Measurements from ENCODE around the gene SHROOM2.

The SHROOM2 gene

GRCh38 chrX:9897761-9898161 lies 111.5 kb downstream of the SHROOM2 start:
- no peak for DNase-seq (ENCODE audit: low read depth)

GRCh38 chrX:9899640-9900111 lies 113.4 kb downstream of the SHROOM2 start:
- DNase-seq (ENCODE audit: low read depth): no peak

DNA sequence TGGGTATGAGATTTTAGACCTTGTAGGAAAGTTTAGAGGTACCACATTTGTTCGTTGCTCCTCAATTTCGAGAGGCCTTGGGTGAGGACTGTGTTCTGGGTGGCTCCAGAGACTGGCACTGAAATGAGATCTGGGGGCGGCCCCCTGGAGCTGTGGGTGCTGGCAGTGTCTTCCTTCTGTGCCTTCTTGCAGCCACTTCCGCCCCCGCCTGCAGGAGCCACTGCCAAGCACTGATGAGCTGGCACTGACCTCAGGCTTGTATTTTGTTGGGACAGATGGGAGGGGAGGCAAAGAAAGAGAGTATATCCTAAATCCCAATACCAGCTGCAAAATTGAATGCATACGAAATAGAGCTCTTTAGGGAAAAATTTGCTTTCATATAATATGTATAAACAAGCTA lies 116.4 kb downstream of the SHROOM2 start:
- DNase-seq (ENCODE audit: low read depth): no peak

- DNase-seq (ENCODE audit: low read depth): no peak
Observed at GRCh38 chrX:9903146-9903545, 116.9 kb downstream of the SHROOM2 start.

DNA sequence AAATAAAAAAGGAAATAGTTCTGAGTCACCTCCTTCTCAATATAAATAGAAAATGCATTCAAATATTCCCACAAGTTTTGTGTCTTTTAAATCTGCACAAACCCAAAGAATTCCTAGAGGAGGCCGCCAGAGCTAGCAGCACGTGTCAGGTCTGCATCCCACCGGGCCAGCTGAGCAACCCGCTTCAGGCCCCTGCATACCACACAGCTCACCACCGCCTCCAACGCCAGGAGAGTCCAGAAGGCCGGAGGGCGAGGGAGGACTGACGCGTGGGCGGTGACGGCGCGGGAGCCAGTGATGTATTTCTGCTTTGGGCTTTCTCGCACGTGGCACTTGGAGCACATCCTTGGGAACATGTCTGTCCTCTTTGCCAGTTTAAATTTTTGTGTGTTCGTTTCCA lies 119.1 kb downstream of the SHROOM2 start:
- no peak for DNase-seq (ENCODE audit: low read depth)

GRCh38 chrX:9905721-9906120 lies 119.5 kb downstream of the SHROOM2 start:
- DNase-seq (ENCODE audit: low read depth): no peak

GRCh38 chrX:9906919-9907318 lies 120.7 kb downstream of the SHROOM2 start:
- DNase-seq (ENCODE audit: low read depth): no peak

GRCh38 chrX:9907645-9908387 lies 121.6 kb downstream of the SHROOM2 start:
- DNase-seq (ENCODE audit: low read depth): no peak

DNA sequence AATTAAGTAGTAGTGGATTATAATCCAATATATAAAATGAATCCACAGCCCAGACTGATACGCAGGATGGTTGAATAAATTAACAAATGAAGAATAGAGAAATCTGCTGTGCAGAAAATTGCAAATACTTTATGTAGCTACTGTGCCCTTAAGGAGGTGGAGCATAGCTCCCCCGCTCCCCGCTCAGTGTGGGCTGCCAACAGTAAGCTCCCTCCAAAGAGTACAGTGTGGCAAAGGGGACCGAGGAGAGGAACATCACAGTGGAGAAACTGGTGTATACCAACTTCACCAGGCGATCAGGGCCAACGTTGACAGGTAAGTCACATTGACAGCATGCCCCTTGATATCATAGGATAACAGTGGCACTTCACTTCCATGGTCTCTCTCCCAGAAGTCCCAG lies 123.0 kb downstream of the SHROOM2 start:
- no peak for DNase-seq (ENCODE audit: low read depth)

- DNase-seq (ENCODE audit: low read depth): no peak
Observed at GRCh38 chrX:9911487-9911886, 125.3 kb downstream of the SHROOM2 start.

DNA sequence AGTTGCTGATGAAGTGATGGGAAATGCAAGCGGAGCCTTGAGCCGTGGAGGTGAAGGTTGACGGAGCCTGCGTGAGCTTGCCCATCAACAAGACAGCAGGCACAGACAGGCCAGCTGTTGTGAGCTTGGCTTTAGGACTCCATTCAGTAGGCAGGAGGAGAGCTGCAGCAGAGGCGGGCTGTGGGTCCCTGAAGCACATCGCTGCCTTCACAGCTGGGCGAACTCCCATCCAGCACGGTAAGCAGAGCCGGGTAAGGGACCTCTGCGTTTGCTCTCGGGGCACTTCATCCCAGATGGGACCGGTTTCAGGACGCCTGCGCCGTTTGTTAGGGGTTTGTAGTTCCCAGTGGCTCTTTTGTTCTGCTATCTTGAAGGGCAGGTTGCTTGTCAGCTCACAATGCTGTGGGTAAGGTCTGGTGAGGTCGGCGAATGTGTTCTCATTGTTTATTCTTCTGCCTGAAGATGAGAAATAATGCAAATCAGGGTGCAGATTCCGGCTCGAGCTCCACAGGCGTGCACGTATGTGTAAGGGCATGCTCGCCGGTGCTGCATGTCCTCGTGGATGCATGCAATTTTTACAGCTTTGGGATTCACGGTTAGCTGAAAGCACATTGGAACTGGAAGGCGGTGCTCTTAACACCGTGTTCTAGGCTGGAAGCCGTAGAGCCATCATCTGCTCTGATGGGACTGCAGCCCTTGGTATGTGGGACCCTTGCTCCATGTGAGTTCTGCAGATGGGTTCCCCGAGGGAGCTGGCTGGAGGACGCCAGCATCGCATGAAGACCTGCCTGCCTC lies 126.3 kb downstream of the SHROOM2 start:
- DNase-seq (ENCODE audit: low read depth): no peak

- DNase-seq (ENCODE audit: low read depth): no peak
Observed at GRCh38 chrX:9913146-9913433, 126.9 kb downstream of the SHROOM2 start.

- DNase-seq (ENCODE audit: low read depth): no peak
Observed at GRCh38 chrX:9917861-9918260, 131.6 kb downstream of the SHROOM2 start.

DNA sequence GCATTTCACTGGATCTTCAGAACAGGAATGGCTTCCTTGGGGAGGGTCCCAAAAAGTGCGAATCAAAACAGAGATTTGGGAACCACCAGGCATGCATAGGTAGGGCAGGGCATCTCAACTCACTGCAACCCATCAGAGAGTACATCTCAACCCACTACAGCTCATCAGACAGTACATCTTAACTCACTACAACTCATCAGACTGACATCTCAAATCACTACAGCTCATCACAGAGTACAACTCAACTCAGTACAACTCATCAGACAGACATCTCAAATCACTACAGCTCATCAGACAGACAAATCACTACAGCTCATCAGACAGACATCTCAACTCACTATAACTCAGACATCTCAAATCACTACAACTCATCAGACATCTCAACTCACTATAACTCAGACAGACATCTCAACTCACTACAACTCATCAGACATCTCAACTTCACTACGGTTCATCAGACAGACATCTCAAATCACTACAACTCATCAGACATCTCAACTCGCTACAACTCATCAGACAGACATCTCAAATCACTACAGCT lies 133.5 kb downstream of the SHROOM2 start:
- no peak for DNase-seq (ENCODE audit: low read depth)

DNA sequence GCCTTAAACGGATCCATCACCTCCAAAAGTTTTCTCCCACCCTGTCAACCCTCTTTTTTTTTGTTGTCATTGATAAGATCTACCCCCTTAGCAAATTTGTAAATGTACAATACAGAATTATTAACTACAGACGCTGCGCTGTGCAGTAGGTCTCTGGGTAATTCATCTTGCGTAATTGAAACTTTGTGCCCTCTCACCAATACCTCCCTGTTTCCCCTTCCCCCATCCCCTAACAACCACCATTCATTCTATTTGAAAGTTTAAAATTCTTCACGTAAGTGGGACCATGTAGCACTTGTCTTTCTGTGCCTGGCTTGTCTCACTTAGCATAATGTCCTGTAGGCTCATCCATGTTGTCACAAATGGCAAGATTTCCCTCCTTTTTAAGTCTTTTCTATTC lies 135.2 kb downstream of the SHROOM2 start:
- no peak for DNase-seq (ENCODE audit: low read depth)

DNA sequence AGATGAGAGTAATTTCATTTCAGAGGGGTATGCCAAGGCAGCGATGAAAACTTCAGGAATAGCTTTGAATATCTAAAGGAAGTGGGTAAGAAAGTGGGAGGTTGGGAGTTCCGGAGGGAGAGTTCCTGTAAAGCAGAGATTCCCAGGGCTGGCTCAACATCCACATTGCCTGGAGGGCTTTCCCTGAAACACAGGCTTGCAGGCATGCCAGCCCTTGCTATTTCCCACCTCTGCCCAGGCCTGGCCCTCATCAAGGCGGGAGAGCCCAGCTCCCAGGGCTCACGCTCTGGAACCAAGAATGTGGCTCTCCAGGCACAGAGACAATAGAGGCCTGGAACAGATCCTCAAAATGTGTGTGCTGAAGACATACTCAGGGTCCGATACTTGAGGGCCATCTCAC lies 137.1 kb downstream of the SHROOM2 start:
- no peak for DNase-seq (ENCODE audit: low read depth)

DNA sequence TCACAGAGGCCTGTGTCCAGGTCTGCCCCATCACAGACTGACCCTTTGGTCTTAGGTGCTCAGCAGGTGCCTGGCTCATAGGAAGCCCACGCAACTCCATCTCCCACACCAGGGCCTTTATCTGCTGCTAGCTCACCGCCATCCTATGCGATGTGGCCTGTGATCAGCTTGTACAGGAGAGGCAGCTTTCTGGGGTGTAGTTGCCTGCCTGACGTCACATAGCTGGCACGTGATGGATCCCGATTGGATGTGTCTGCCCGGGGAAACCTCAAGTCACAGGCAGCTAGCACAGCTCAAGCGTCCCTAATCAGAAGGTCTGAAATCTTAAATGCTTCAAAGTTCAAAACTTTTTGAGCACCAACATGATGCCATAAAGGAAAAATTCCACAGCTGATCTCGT lies 139.8 kb downstream of the SHROOM2 start:
- DNase-seq (ENCODE audit: low read depth): no peak

DNA sequence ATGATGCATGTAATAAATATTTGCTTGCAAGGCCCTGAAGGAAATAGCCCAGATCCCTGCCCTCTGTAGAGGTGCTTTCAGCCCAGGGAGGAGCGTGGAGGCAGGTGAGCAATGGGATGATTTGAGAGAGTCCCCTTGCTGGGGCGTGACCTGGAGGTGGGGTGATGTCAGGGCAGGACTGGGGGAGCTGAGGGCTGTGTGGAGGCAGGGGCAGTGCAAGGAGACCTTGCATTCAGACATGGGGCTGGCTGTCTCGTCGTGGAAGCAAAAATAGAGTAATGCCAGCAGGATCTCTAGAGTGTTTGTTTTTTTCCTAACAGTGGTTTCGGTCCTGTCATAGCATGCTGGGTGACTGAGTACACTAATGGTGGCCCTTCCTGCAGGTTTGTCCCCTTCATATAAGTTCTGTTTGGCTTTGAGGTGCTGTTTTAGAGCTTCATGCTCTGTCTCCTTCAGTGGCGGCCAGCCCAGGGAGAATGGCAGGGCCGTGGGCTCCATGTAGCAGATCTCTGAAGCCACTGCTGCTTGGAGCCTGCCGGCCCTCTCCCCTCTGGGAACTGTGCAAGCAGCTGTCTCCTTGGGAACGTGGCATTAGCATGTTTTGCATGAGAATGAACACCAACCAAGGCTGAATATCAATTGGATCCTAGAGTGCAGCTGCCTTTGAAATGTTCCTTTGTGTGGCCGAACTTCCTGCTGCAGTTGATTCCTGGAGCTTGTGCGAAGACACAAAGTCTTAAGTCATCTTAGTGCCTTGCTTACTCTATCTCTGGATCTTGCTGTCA lies 141.7 kb downstream of the SHROOM2 start:
- DNase-seq (ENCODE audit: low read depth): no peak

GRCh38 chrX:9935436-9935835 lies 149.2 kb downstream of the SHROOM2 start:
- DNase-seq (ENCODE audit: low read depth): no peak

GRCh38 chrX:9937761-9938160 lies 151.5 kb downstream of the SHROOM2 start:
- DNase-seq (ENCODE audit: low read depth): no peak

GRCh38 chrX:9938516-9938915 lies 152.3 kb downstream of the SHROOM2 start:
- no peak for DNase-seq (ENCODE audit: low read depth)

GRCh38 chrX:9940421-9940820 lies 154.2 kb downstream of the SHROOM2 start:
- no peak for DNase-seq (ENCODE audit: low read depth)

DNA sequence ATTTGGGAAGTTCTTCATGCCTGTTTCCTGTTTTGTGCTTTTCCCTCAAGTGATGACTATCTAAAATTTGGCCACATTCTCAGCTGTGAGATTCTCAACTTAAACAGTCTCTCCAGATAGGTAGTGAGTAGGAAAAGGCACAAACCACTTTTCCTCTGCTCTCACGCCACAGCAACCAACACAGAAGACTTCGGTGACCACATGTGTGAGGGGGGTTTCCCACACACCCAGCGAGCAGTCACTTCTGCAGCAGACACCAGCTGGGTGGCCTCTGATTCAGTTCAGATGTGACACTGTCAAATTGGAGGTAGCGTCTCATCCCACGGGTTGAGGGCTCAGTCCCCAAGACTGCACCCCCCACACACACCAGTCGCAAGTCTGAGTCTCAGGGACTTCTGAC lies 155.9 kb downstream of the SHROOM2 start:
- DNase-seq (ENCODE audit: low read depth): peak; percentile 63
